SHP77 (cell line): ENCODE measurements around the gene KCNK1.
"Not testable (repeated sequence)": the region's sequence is repeated elsewhere in the genome, so short reads cannot be mapped to it uniquely, and the experiment has no call there.

Experiments
- DNase-seq, 2 experiments: peaks; one replicate each; lab custom pipeline; 2025; lab: John Stamatoyannopoulos, UW

The KCNK1 gene

GRCh38 chr1:233667741-233668140, 53.8 kb downstream of the KCNK1 start:
- no peak for DNase-seq

- no peak for DNase-seq
Observed at GRCh38 chr1:233668146-233668724, 54.3 kb downstream of the KCNK1 start.

GRCh38 chr1:233668725-233669294, 54.9 kb downstream of the KCNK1 start:
- no peak for DNase-seq

- not testable (repeated sequence) for DNase-seq
Observed at GRCh38 chr1:233670363-233670762, 56.5 kb downstream of the KCNK1 start.

GRCh38 chr1:233671286-233671685, 57.4 kb downstream of the KCNK1 start:
- no peak for DNase-seq

- DNase-seq = no peak
Observed at GRCh38 chr1:233672732-233673131, 58.8 kb downstream of the KCNK1 start.

GRCh38 chr1:233673261-233673946, 59.5 kb downstream of the KCNK1 start:
- DNase-seq = no peak

- DNase-seq = no peak
Observed at GRCh38 chr1:233673947-233674431, 60.1 kb downstream of the KCNK1 start.

- DNase-seq = no peak
Observed at GRCh38 chr1:233675446-233675845, 61.5 kb downstream of the KCNK1 start.

- DNase-seq = no peak
Observed at GRCh38 chr1:233675893-233676292, 62.0 kb downstream of the KCNK1 start.

- no peak for DNase-seq
Observed at GRCh38 chr1:233677690-233678354, 63.9 kb downstream of the KCNK1 start.

- no peak for DNase-seq
Observed at GRCh38 chr1:233679030-233679429, 65.1 kb downstream of the KCNK1 start.

GRCh38 chr1:233679591-233680373, 65.9 kb downstream of the KCNK1 start:
- DNase-seq = no peak

GRCh38 chr1:233681285-233681684, 67.4 kb downstream of the KCNK1 start:
- no peak for DNase-seq

GRCh38 chr1:233686653-233687052, 72.7 kb downstream of the KCNK1 start:
- not testable (repeated sequence) for DNase-seq

- no peak for DNase-seq
Observed at GRCh38 chr1:233689017-233689747, 75.3 kb downstream of the KCNK1 start.

GRCh38 chr1:233689748-233690254, 75.9 kb downstream of the KCNK1 start:
- no peak for DNase-seq

GRCh38 chr1:233695901-233696300, 82.0 kb downstream of the KCNK1 start:
- DNase-seq = no peak

GRCh38 chr1:233700338-233700737, 86.4 kb downstream of the KCNK1 start:
- no peak for DNase-seq

- DNase-seq = no peak
Observed at GRCh38 chr1:233704170-233704897, 90.4 kb downstream of the KCNK1 start.
